ENCODE results near the gene RRP12.
"Not testable (repeated sequence)": the region's sequence is repeated elsewhere in the genome, so short reads cannot be mapped to it uniquely, and the experiment has no call there.

The RRP12 gene

GRCh38 chr10:97362310-97363033, 38.7 kb downstream of the RRP12 start:
- no peak for DNase-seq

GRCh38 chr10:97361537-97361901, 39.6 kb downstream of the RRP12 start:
- no peak for DNase-seq

- no peak for DNase-seq
These were observed 40.2 kb downstream of the RRP12 start for GRCh38 chr10:97360705-97361536.

GRCh38 chr10:97358781-97359180, 42.4 kb downstream of the RRP12 start:
- DNase-seq = no peak

GRCh38 chr10:97358349-97358748, 42.8 kb downstream of the RRP12 start:
- no peak for DNase-seq

GRCh38 chr10:97356918-97357317, 44.2 kb downstream of the RRP12 start:
- DNase-seq = no peak

GRCh38 chr10:97356318-97356914, 44.7 kb downstream of the RRP12 start:
- DNase-seq = no peak

- DNase-seq = no peak
These were observed 45.6 kb downstream of the RRP12 start for GRCh38 chr10:97355571-97355975.

- DNase-seq = no peak
These were observed 47.2 kb downstream of the RRP12 start for GRCh38 chr10:97353945-97354344.

- no peak for DNase-seq
These were observed 51.2 kb downstream of the RRP12 start for GRCh38 chr10:97349752-97350513.

GRCh38 chr10:97347317-97347716, 53.8 kb downstream of the RRP12 start:
- DNase-seq = no peak

- not testable (repeated sequence) for DNase-seq
These were observed 57.5 kb downstream of the RRP12 start for GRCh38 chr10:97343664-97344063.

GRCh38 chr10:97341416-97341815, 59.7 kb downstream of the RRP12 start:
- DNase-seq = no peak

GRCh38 chr10:97338041-97338440, 63.1 kb downstream of the RRP12 start:
- DNase-seq = no peak

GRCh38 chr10:97336942-97337831, 64.0 kb downstream of the RRP12 start:
- DNase-seq = no peak

- no peak for DNase-seq
These were observed 64.7 kb downstream of the RRP12 start for GRCh38 chr10:97336446-97336845.

GRCh38 chr10:97336006-97336405, 65.1 kb downstream of the RRP12 start:
- DNase-seq = no peak

- no peak for DNase-seq
These were observed 65.9 kb downstream of the RRP12 start for GRCh38 chr10:97335188-97335619.

GRCh38 chr10:97334370-97335175, 66.6 kb downstream of the RRP12 start, which contains the start of gene FRAT2:
TSS of gene FRAT2 (minus strand) at chr10:97334729. CDS start at chr10:97334572, 157 bp downstream.
- peak; percentile 64 for DNase-seq

GRCh38 chr10:97333601-97334369, 67.4 kb downstream of the RRP12 start:
- no peak for DNase-seq

GRCh38 chr10:97333351-97333600, 67.9 kb downstream of the RRP12 start:
- no peak for DNase-seq

Measured in NCI-H774 (cell line).